Esophagus (tissue), 2 donors: ENCODE measurements around the gene PLA2R1. TPM values are rescaled to one million over a fixed set of nuclear protein-coding genes. Genes with fewer than 3 reads are reported as not detected.
"Not testable (repeated sequence)": the region's sequence is repeated elsewhere in the genome, so short reads cannot be mapped to it uniquely, and the experiment has no call there.

Experiments
- H3K27ac ChIP-seq, 2 donors: one replicate each; pipeline ENCODE4 v1.5.1; 2013; ENCODE audit warnings: low read depth in 2 of 2, mild to moderate bottlenecking in 2 of 2, inconsistent platforms in 1 of 2, low read length in 1 of 2, moderate library complexity in 1 of 2
- H3K27me3 ChIP-seq, 2 donors: one replicate each; pipeline ENCODE4 v1.6.1; 2013; ENCODE audit warnings: low read length in 2 of 2, control low read depth in 1 of 2, mild to moderate bottlenecking in 1 of 2; ENCODE audit not compliant: insufficient read depth in 2 of 2, control insufficient read depth in 1 of 2
- H3K36me3 ChIP-seq, 2 donors: one replicate each; pipeline ENCODE4 v1.6.1; 2013; ENCODE audit warnings: low read length in 1 of 2; ENCODE audit not compliant: control insufficient read depth in 2 of 2, insufficient read depth in 2 of 2
- H3K4me1 ChIP-seq, 2 donors: one replicate each; pipeline ENCODE4 v1.6.1; 2013; ENCODE audit warnings: low read length in 1 of 2; ENCODE audit not compliant: control insufficient read depth in 2 of 2, insufficient read depth in 2 of 2
- H3K4me3 ChIP-seq, 2 donors: one replicate each; pipeline ENCODE4 v1.5.1; 2013; ENCODE audit warnings: low read length in 2 of 2, mild to moderate bottlenecking in 2 of 2, low read depth in 1 of 2, moderate library complexity in 1 of 2
- H3K9me3 ChIP-seq, 2 donors: one replicate each; pipeline ENCODE4 v1.6.1; 2013; ENCODE audit warnings: mild to moderate bottlenecking in 2 of 2, low read depth in 1 of 2, low read length in 1 of 2, moderate library complexity in 1 of 2; ENCODE audit not compliant: control insufficient read depth in 2 of 2, insufficient read depth in 1 of 2
- WGBS, 2 donors: extraction: QIAGEN DNeasy Blood & Tissue Kit; methylation state at CpG; one replicate each; pipeline ENCODE4 v1.1.7; 2013; 5-methylcytosine and 5-hydroxymethylcytosine counted together
- polyA plus RNA-seq, 2 donors: library from polyadenylated mRNA; stranded (reverse); fragments of 200-250 nt; gene quantifications; one replicate each; pipeline ENCODE4 v1.2.3, GENCODE V29; 2013
- donor health status: healthy with polysubstance abuse.
- donor health status: Bipolar disorder and iron deficiency.

PLA2R1 gene
- polyA plus RNA-seq, 2 donors = 3.8 to 6.2 TPM

DNA sequence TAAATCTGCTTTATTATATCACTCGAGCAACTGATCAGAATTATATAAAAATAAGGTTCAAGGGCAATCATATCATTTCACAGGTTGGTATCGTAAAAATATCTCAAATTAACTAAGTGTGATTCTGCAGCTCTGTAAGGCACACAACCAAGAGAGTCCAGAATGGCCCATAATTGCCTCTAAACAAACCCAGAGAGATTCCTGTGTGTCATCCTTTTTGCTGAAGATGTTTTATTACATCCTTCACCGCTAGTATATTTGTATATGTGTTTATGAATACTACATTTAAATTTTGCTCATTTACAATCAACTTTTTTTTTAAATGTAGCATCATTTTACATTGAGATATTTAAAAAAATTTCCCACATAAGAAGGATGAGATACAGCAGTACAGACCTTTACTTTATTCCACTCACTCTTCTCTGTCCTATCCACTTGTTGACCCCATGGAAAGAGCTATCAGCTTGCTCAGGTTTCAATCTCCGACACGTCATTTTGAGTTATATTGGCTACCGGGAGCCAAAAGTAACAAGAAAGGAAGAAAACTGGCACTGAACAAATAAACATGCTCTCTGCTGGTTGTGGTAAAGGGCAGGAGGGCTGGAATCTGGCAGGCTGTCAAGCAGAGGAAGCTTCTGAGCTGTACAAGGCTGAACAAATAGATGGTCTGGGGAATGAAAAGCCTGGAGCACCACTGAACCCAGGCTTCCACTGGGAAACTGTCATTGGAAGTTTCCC lies 23.1 kb downstream of the PLA2R1 start:
- Histone ChIP-seq H3K27ac (no peak overlapping the region), H3K36me3 (peaks cover 0 to 4% of the 10 kb centered on the region in 2 donors), H3K4me3 (no peak overlapping the region), H3K9me3 (no peaks in the 10 kb centered on the region), H3K27me3 (no peaks in the 10 kb centered on the region), H3K4me1 (no peaks in the 10 kb centered on the region)
- WGBS, 2 donors = 61 to 70% methylated on average over 6 of the region's 6 CpGs

DNA sequence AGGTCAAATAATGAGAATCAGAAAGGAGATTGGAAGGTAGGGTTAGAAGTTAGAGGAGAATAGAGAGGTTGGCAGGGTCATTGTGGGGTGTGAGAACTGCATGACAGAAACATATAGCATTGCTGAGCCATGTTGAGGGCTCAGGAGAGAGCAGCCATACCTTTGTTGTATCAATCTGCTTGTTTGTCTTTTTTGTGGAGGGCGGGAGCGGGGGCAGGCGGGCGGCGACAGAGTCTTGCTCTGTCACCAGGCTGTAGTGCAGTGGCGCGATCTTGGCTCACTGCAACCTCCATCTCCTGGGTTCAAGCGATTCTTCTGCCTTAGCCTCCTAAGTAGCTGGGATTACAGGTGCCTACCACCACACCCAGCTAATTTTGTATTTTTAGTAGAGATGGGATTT lies 23.8 kb downstream of the PLA2R1 start:
- H3K36me3 ChIP-seq, H3K9me3 ChIP-seq, H3K4me1 ChIP-seq, H3K27ac ChIP-seq, H3K4me3 ChIP-seq, H3K27me3 ChIP-seq: not testable (repeated sequence)
- WGBS, 2 donors = 96 to 97% methylated on average over 8 of the region's 8 CpGs

DNA sequence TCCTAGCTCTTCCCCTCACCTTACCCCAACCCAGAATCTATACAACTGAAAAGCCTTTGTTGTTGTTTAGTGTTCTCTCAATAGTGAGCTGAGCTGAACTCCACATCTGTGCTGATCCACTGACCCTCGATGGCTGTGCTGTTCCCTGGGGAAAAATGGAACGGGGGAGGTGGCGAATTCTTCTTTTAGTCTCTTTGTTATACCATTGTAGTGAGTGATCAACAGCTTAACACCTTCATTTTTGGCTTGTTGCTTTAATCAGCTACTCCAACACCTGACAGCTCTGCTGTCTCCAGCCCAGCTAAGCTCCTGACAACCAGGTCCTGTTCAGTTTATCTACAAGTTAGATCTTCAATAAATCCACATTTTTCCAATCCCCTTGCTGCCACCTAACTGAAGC lies 25.7 kb downstream of the PLA2R1 start:
- no peaks in the 10 kb centered on the region for H3K27me3 ChIP-seq
- WGBS, 2 donors = 69 to 74% methylated on average over 3 of the region's 3 CpGs
- no peak overlapping the region for H3K4me3 ChIP-seq
- no peaks in the 10 kb centered on the region for H3K4me1 ChIP-seq
- H3K9me3 ChIP-seq = no peaks in the 10 kb centered on the region
- H3K36me3 ChIP-seq = no peaks in the 10 kb centered on the region
- no peak overlapping the region for H3K27ac ChIP-seq

DNA sequence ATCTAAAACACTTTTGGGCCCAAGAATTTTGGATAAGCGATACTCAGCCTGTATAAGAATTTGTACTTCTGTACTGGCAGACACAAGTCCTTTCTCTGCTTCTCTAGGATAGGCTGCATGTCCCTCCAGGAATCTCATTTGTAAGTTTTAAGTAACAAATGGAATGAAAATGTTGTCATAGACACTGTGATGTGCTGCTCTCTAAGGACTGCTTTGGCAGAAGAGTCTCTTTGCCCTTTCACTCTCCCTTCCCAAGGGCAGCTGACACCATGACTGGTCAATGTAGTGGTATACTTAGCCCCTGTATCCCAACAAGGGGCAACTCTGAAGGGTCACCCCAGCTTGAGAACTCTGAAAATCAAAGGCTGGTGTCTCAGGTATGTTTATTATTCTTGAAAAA lies 27.3 kb downstream of the PLA2R1 start:
- H3K36me3 ChIP-seq = no peaks in the 10 kb centered on the region
- no peaks in the 10 kb centered on the region for H3K27me3 ChIP-seq
- no peaks in the 10 kb centered on the region for H3K9me3 ChIP-seq
- WGBS, 2 donors = 89 to 96% methylated on average over 1 of the region's 1 CpG
- H3K27ac ChIP-seq = no peak overlapping the region
- H3K4me1 ChIP-seq = no peaks in the 10 kb centered on the region
- H3K4me3 ChIP-seq = no peak overlapping the region

DNA sequence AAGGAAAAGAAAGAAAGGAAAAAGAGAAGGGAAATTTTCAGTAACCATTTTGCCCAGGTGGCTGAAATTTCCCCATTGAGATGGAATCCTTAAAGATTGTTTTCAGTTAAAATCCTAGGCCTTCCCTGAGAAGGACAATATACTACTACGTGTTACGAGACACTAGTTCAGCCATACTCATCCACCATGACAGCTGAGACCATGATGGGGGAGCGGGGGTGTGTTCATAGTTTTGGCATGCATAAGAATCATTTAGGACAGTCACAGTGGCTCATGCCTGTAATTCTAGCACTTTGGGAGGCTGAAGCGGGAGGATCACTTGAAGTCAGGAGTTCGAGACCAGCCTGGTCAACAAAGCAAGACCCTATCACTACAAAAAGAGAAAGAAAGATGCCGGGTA lies 28.0 kb downstream of the PLA2R1 start:
- 89 to 94% methylated on average over 6 of the region's 6 CpGs for WGBS, 2 donors
- Histone ChIP-seq H3K36me3 (no peaks in the 10 kb centered on the region), H3K27me3 (no peaks in the 10 kb centered on the region), H3K4me1 (no peaks in the 10 kb centered on the region), H3K27ac (no peak overlapping the region), H3K4me3 (no peak overlapping the region), H3K9me3 (no peaks in the 10 kb centered on the region)

DNA sequence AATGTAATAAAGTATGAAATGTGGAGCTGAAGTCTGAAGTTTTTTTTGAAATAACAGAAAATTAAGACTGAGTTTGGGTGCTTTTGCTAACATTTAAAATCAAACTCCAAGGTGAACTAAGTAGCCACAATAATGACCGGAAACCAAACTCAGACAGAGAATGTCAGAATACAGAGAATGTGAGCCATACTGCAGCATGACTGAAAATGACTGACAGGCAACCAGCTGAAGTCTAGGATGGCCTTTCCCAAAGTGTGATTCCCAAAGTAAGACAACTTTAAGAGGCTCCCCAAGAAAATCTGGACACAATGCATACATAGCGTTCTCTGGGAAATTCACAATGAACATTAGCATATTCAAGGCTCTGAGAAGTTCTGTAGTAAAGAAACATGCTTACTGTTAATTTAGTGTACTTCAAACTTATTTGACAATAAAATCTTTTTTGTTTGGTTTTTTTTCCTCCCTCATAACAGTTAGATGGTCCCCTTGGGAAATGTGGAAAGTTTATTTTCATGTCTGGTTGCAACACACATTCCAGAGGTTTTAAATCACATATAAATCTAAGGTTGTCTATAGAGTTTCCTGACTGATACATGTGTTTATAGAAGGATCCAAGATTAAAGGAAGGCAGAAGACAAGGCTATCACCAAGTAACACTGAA lies 28.6 kb downstream of the PLA2R1 start:
- WGBS, 2 donors = 92 to 94% methylated on average over 2 of the region's 2 CpGs
- H3K27ac ChIP-seq = no peak overlapping the region
- H3K36me3 ChIP-seq = no peaks in the 10 kb centered on the region
- H3K27me3 ChIP-seq = no peaks in the 10 kb centered on the region
- no peaks in the 10 kb centered on the region for H3K9me3 ChIP-seq
- H3K4me3 ChIP-seq = no peak overlapping the region
- H3K4me1 ChIP-seq = no peaks in the 10 kb centered on the region

DNA sequence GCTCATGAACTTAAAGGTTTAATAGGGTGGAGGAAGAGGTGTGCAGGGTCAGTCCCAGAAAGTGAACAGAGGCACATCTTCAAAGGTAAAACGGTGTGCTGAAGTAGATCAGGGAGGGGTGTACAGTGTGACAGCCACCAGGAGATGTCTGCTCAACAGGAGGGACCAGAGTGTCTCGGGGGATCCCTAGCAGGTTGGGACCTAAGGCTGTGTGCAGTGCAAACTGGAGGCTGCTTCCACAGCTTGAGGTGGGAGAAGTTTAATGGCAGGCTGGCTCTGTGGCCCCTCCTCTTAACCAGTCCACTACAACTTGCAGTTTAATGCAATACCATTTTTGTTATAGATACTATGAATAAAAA lies 33.2 kb downstream of the PLA2R1 start:
- Histone ChIP-seq H3K27me3 (no peaks in the 10 kb centered on the region), H3K9me3 (no peaks in the 10 kb centered on the region)

DNA sequence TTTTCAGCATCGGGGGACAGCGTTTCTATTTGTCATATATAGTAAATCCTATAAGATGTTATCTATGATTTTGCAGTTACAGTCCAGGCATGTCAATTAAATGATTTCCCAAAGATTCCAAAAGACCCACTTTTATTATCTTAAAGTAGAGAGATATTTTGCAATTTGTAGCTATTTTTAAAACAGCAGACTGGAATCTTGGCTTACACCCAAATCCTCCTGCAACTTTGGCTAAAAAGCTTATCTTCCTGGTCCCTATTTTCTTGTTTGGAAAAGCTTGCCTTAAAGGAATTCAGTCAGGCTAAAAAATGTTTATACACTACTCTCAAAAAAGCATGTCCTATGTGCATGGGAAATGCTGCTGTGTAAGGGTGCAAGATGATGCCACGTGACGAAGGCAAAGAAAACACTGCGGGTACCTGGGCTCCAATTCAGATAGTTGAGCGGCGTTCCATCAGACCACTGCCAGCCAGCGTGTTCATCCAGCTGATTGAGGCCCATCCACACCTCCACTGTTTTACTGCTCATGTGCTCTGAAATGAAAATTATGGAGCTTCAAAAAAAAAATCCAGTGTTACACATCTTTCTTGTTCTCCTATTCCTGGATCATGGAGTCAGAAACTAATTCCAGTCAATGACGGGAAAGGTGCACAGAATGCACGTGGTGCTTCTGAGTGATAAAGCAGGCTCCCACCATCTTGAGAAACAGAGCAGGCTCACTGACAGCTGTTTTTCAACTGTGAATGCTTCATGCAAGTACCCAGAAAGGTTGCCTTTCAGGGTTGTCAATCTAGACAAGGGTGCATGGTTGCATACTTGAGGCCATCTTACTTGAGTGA lies 33.8 kb downstream of the PLA2R1 start:
- Histone ChIP-seq H3K4me3 (no peak overlapping the region), H3K27ac (no peak overlapping the region), H3K36me3 (peaks cover 0 to 2% of the 10 kb centered on the region in 2 donors), H3K4me1 (peaks cover 0 to 2% of the 10 kb centered on the region in 2 donors), H3K27me3 (no peaks in the 10 kb centered on the region), H3K9me3 (no peaks in the 10 kb centered on the region)
- WGBS, 2 donors = 80 to 84% methylated on average over 10 of the region's 10 CpGs

More for the DNA sequence above, 33.2 kb downstream of the PLA2R1 start:
- Histone ChIP-seq H3K4me3 (no peak overlapping the region), H3K4me1 (peaks cover 0 to 2% of the 10 kb centered on the region in 2 donors), H3K27ac (no peak overlapping the region), H3K36me3 (peaks cover 0 to 2% of the 10 kb centered on the region in 2 donors)
- 46 to 73% methylated on average over 2 of the region's 2 CpGs for WGBS, 2 donors

DNA sequence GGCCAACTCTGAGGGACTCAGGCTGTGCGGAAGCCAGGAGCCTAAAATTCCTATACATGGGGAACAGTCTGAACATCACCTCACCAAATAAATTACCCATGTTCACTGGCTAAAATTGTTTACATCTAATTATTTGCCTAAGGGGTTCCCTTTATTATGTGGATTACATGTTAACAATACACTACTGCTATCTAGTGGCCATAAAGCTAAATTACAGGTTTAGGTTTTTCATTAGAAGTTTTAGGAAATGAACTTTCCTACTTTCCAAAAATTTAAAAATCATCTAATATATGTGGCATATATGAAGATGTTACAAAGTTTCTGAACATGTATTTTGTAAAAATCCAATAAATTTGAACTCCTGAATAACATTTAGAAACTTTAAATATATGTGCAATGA lies 40.3 kb downstream of the PLA2R1 start:
- Histone ChIP-seq H3K27ac (no peak overlapping the region), H3K4me1 (peaks cover 0 to 2% of the 10 kb centered on the region in 2 donors), H3K27me3 (no peaks in the 10 kb centered on the region), H3K9me3 (no peaks in the 10 kb centered on the region), H3K36me3 (peaks cover 0 to 2% of the 10 kb centered on the region in 2 donors), H3K4me3 (no peak overlapping the region)
- 92 to 95% methylated on average over 1 of the region's 1 CpG for WGBS, 2 donors
